K562 (cell line): ENCODE results near the gene GNAI3. TPM values are rescaled to one million over a fixed set of nuclear protein-coding genes. Genes with fewer than 3 reads are reported as not detected.
A peak's percentile ranks its signal among the peaks of the same experiment; 100 is the strongest.

ENCODE experiments used
- AFF4 ChIP-seq: sonication (generic); formaldehyde crosslinking; IDR thresholded peaks from 2 replicates; pipeline ENCODE4 v1.8.0; 2023; ENCODE audit warnings: mild to moderate bottlenecking, missing genetic modification reagents
- CBFA2T2 ChIP-seq: fragments of 450-650 bp; conservative IDR thresholded peaks from 2 replicates; pipeline ENCODE4 v1.6.1; 2017; ENCODE audit warnings: mild to moderate bottlenecking
- CHAMP1 ChIP-seq: fragments of 450-650 bp; IDR thresholded peaks from 2 replicates; pipeline ENCODE4 v1.6.1; 2016; ENCODE audit warnings: mild to moderate bottlenecking
- ERF ChIP-seq: fragments of 450-650 bp; formaldehyde crosslinking; IDR thresholded peaks from 2 replicates; pipeline ENCODE4 v1.4.0; 2020; ENCODE audit warnings: mild to moderate bottlenecking, mixed read lengths
- FOXJ2 ChIP-seq: fragments of 200-800 bp; sonication (Bioruptor generic); IDR thresholded peaks from 2 replicates; pipeline ENCODE4 v1.6.1; 2016; ENCODE audit warnings: missing genetic modification characterization, missing compliant biosample characterization
- FOXK1 ChIP-seq: sonication (generic); formaldehyde crosslinking; IDR thresholded peaks from 2 replicates; pipeline ENCODE4 v1.8.0; 2022; ENCODE audit warnings: missing genetic modification reagents, mild to moderate bottlenecking, borderline replicate concordance
- GMEB1 ChIP-seq: fragments of 250-450 bp; sonication (Bioruptor Pico); IDR thresholded peaks from 2 replicates; pipeline ENCODE4 v1.4.0; 2020; ENCODE audit warnings: mild to moderate bottlenecking
- HSF4 ChIP-seq: fragments of 250-450 bp; sonication (Bioruptor Pico); IDR thresholded peaks from 2 replicates; pipeline ENCODE4 v2.1.2; 2022; ENCODE audit warnings: mild to moderate bottlenecking, moderate library complexity, borderline replicate concordance
- JUND ChIP-seq, 2 experiments: IDR thresholded peaks; 2 replicates in 1 of 2; 3 replicates in 1 of 2; pipeline ENCODE4 v1.6.1; 2011; ENCODE audit warnings: borderline replicate concordance in 2 of 2, low read depth in 2 of 2, low read length in 2 of 2, improper control_type of control experiment in 1 of 2, missing biosample characterization in 1 of 2, missing genetic modification characterization in 1 of 2, missing genetic modification reagents in 1 of 2
- KDM2B ChIP-seq: fragments of 250-450 bp; sonication (Bioruptor Pico); IDR thresholded peaks from 2 replicates; pipeline ENCODE4 v1.8.0; 2021; ENCODE audit warnings: mild to moderate bottlenecking, moderate library complexity
- PHF20 ChIP-seq: fragments of 450-650 bp; IDR thresholded peaks from 2 replicates; pipeline ENCODE4 v1.6.1; 2018; ENCODE audit not compliant: partially characterized antibody
- RAD51 ChIP-seq: fragments of 450-650 bp; IDR thresholded peaks from 2 replicates; pipeline ENCODE4 v1.7.1; 2016; ENCODE audit warnings: low read depth, mild to moderate bottlenecking, borderline replicate concordance
- SOX6 ChIP-seq: fragments of 450-650 bp; IDR thresholded peaks from 2 replicates; pipeline ENCODE4 v1.6.1; 2014; ENCODE audit warnings: mild to moderate bottlenecking
- TGIF2 ChIP-seq: sonication (generic); formaldehyde crosslinking; IDR thresholded peaks from 2 replicates; pipeline ENCODE4 v1.8.1; 2022; ENCODE audit warnings: mild to moderate bottlenecking, missing genetic modification reagents, moderate library complexity
- XRCC4 ChIP-seq: IDR thresholded peaks from one replicate; pipeline ENCODE4 v1.6.1; 2011; ENCODE audit not compliant: insufficient read depth, insufficient read length; ENCODE audit errors: extremely low read depth
- ZBED1 ChIP-seq: IDR thresholded peaks from 2 replicates; pipeline ENCODE4 v1.6.1; 2014
- ZNF146 ChIP-seq: IDR thresholded peaks from one replicate; pipeline ENCODE4 v1.6.1; 2018; ENCODE audit warnings: missing compliant biosample characterization; ENCODE audit not compliant: unreplicated experiment
- ZNF174 ChIP-seq: fragments of 250-450 bp; sonication (Bioruptor Pico); IDR thresholded peaks from 2 replicates; pipeline ENCODE4 v1.4.0; 2020; ENCODE audit warnings: mild to moderate bottlenecking
- ZNF583 ChIP-seq: fragments of 250-450 bp; sonication (Bioruptor Pico); IDR thresholded peaks from 2 replicates; pipeline ENCODE4 v1.4.0; 2020
- polyA plus RNA-seq, 8 experiments: library from polyadenylated mRNA; depleted of rRNA in 4 of 8; stranded (reverse) in 5 of 8; unstranded in 3 of 8; fragments of >200 nt; fragmentation: Nextera tagmentation in 2 of 8; fragmentation: Illumina TruSeq in 1 of 8; extraction: Ambion mirVana in 2 of 8; extraction: Trizol in 1 of 8; gene quantifications; 2 replicates each; pipeline versions ENCODE4 v1.2.1 to v1.2.3, GENCODE V29; 2011 to 2014; ENCODE audit warnings: inconsistent platforms in 1 of 8, missing spikeins in 1 of 8
- total RNA-seq, 7 experiments: library from RNA; depleted of rRNA in 6 of 7; stranded (reverse); fragments of >200 nt in 6 of 7; fragmentation: Illumina TruSeq in 2 of 7; extraction: Trizol in 2 of 7; gene quantifications; 2 replicates each; pipeline versions ENCODE4 v1.2.1 to v1.2.3, GENCODE V29; 2011 to 2021; ENCODE audit warnings: low replicate concordance in 1 of 7

GNAI3 gene
- total and polyA plus RNA-seq, 9 of the 15 experiments (the other 6 are each of a cell fraction or from before 2014, with no cell fraction given), result 6.3 to 13.2 (median 8.9) TPM

GRCh38 chr1:109548321-109549267 is at the start of gene GNAI3 (continued):
- TF ChIP-seq XRCC4 (no peak), ZBED1 (no peak), FOXK1 (CRISPR knock-in tag) (peak; percentile 85; the same call in 1 of the 2 replicates), SOX6 (no peak; the same call in 1 of the 2 replicates), JUND (IDR thresholded peaks at IDR 0.05; ENCODE audit: borderline replicate concordance, low read depth, low read length) (peak; percentile 63; the same call in 1 of the 2 replicates), JUND (tag; IDR thresholded peaks at IDR 0.05; ENCODE audit: borderline replicate concordance, low read depth, low read length) (peak; percentile 20; the same call in 1 of the 3 replicates), PHF20 (peak; percentile 81), ZNF583 (CRISPR knock-in tag) (no peak), GMEB1 (no peak; the same call in 1 of the 2 replicates), ZNF174 (no peak), CBFA2T2 (no peak), HSF4 (CRISPR knock-in tag) (no peak), TGIF2 (CRISPR knock-in tag) (no peak; the same call in 1 of the 2 replicates), AFF4 (peak; percentile 63), FOXJ2 (tag) (peak; percentile 46; the same call in 1 of the 2 replicates), ERF (CRISPR knock-in tag) (0 out of 2 replicates have a peak, but pooled peaks have one; percentile 62), CHAMP1 (no peak), KDM2B (CRISPR knock-in tag) (no peak), RAD51 (peak; percentile 43; the same call in 1 of the 2 replicates), ZNF146 (no peak)
